Measurements from ENCODE around the gene IMPDH1. TPM values are rescaled to one million over a fixed set of nuclear protein-coding genes. Genes with fewer than 3 reads are reported as not detected.

Gene IMPDH1
- total RNA-seq, 1 donor, result 39.7 TPM

- Histone ChIP-seq H3K4me3 (ENCODE audit: low read length) (no peak overlapping the region), H3K4me1 (ENCODE audit: insufficient read depth, low read length) (no peaks in the 10 kb centered on the region), H3K9me3 (ENCODE audit: low read depth, low read length) (no peaks in the 10 kb centered on the region), H3K27me3 (ENCODE audit: insufficient read depth, low read length) (no peaks in the 10 kb centered on the region)
These were observed 36.5 kb upstream of the IMPDH1 start for GRCh38 chr7:128446306-128446705.

DNA sequence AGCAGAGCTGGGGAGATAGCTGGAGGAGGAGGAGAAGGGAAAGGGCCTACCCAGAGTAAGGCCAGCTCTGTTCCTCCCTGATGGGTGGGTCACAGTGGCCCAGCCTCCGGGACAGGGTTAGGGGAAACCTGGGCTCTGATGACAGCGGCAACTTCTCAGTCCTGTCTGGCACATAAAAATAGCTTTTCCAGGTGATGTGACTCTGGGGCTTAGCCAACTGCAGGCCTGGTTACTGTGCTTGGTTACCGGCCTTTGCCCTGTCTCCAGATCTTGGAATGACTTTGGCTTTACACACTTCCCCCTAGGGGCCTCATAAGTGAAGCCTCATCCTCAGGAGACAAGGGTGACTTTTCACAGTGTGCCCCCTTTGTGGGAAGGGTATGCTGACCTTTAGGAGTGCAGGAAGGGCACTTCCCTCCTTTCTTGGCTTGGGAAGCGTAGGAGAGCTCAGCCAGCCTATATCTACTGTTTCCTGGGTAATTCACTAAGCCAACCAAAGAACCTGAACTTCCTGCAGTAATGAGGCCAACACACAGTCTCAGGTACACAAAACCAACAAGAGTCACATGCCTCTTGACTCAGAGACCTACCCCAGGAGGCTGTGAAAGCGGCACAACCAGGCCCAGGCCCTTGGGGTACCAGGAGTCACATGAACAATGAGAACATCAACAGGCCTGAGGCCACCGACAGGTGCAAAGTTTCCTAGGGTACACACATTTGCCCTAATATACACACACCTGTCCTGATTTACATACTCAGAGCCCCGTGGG is 34.2 kb upstream of the IMPDH1 start:
- Histone ChIP-seq H3K9me3 (ENCODE audit: low read depth, low read length) (no peaks in the 10 kb centered on the region), H3K4me3 (ENCODE audit: low read length) (no peak overlapping the region), H3K27me3 (ENCODE audit: insufficient read depth, low read length) (no peaks in the 10 kb centered on the region), H3K4me1 (ENCODE audit: insufficient read depth, low read length) (peaks cover 1% of the 10 kb centered on the region)

DNA sequence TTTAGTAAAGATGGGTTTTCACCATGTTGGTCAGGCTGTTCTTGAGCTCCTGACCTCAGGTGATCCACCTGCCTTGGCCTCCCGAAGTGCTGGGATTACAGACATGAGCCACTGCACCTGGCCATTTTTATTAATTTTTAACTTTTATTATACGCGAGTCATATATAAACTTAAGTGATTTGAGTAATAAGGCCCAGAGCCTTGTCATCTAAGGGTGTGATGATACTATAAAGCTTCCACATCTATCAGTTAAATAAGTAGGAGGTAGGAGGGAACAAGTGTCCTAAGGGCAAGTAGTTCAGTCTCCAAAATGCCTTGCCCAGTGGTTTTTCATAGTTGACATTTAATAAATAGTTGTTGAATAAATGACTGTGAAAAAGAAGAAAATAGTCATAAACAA is 32.6 kb upstream of the IMPDH1 start:
- H3K4me3 ChIP-seq (ENCODE audit: low read length), result no peak overlapping the region
- peaks cover 18% of the 10 kb centered on the region for H3K4me1 ChIP-seq (ENCODE audit: insufficient read depth, low read length)
- no peaks in the 10 kb centered on the region for H3K27me3 ChIP-seq (ENCODE audit: insufficient read depth, low read length)
- H3K9me3 ChIP-seq (ENCODE audit: low read depth, low read length), result no peaks in the 10 kb centered on the region

DNA sequence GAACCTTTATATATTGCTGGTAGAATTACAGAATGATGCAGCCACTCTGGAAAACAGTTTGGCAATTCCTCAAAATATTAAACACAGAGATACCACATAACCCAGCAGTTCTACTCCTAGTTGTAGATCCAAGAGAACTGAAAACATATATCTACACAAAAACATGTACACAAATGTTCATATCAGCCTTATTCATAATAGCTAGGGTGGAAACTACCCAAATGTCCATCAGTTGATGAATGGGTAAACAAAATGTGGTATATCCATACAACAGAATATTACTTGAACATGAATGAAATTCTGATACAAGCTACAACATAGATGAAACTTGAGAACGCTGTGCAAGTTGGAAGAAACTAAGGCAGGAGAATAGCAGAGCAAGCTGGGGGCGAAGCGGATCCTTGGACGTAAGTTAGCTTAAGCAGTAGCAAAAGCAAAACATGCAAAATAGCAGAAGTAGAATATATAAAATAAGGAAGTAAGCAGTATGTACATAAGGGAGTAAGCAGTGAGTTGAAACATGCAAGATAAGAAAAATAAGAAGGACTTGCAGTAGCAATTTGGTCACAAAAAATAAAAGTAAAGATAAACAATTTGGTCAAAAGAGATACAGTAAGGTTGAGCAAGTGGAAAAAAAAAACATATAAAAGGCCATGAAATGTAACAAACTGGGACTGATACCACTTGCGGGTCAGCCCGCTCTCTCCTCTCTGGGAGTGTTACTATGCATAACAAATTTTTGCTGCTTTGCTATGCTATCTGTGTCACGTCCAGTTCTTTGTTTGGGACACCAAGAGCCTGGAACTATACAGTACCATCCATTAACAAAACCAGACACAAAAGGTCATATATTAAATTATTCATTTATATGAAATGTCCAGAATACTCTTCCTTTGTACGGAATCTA is 27.9 kb upstream of the IMPDH1 start:
- Histone ChIP-seq H3K4me1 (ENCODE audit: insufficient read depth, low read length) (peaks cover 23% of the 10 kb centered on the region), H3K9me3 (ENCODE audit: low read depth, low read length) (no peaks in the 10 kb centered on the region), H3K4me3 (ENCODE audit: low read length) (no peak overlapping the region), H3K27me3 (ENCODE audit: insufficient read depth, low read length) (no peaks in the 10 kb centered on the region)

- no peaks in the 10 kb centered on the region for H3K27me3 ChIP-seq (ENCODE audit: insufficient read depth, low read length)
- H3K9me3 ChIP-seq (ENCODE audit: low read depth, low read length), result no peaks in the 10 kb centered on the region
- H3K4me3 ChIP-seq (ENCODE audit: low read length), result no peak overlapping the region
- H3K4me1 ChIP-seq (ENCODE audit: insufficient read depth, low read length), result peaks cover 23% of the 10 kb centered on the region
These were observed 25.5 kb upstream of the IMPDH1 start for GRCh38 chr7:128435327-128435686.

DNA sequence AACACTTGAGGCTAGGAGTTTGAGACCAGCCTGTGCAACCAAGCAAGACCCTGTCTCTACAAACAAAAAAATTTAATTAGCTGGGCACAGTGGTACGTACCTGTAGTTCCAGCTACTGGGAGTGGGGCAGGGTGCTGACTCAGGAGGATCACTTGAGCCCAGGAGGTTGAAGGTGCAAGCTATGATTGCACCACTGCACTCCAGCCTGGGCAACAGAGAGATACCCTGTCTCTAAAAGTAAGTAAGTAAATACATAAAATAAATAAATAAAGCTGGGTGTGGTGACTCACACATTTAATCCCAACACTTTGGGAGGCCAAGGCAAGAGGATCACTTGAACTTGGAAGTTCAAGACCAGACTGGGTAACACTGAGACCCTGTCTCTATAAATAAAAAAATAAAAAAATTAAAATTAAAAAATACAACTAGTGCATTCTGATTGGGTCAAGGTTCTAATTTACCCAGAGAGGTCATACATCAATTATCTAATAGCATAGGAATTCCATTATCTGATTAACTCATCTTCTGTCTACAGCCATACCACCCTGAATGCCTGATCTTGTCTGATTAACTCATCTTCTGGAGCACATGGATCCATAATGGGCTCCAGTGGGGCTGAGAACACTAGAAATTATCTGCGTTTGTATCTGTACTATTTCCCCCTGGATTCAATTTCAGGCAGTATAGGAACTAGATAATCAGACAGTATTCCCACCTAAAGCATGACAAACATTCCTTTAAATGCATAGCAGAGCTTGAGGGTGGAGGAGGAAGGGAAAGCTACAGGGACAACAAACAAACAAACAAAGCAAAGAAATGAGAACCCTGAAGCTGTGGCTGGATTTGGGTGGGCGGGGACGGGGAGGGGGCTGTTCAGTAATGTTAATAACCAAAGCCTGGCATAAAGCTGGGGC is 24.9 kb upstream of the IMPDH1 start:
- peaks cover under 1% of the 10 kb centered on the region for H3K27me3 ChIP-seq (ENCODE audit: insufficient read depth, low read length)
- no peak overlapping the region for H3K4me3 ChIP-seq (ENCODE audit: low read length)
- H3K9me3 ChIP-seq (ENCODE audit: low read depth, low read length), result no peaks in the 10 kb centered on the region
- H3K4me1 ChIP-seq (ENCODE audit: insufficient read depth, low read length), result peaks cover 23% of the 10 kb centered on the region

- Histone ChIP-seq H3K27me3 (ENCODE audit: insufficient read depth, low read length) (peaks cover 3% of the 10 kb centered on the region), H3K4me3 (ENCODE audit: low read length) (no peak overlapping the region), H3K9me3 (ENCODE audit: low read depth, low read length) (no peaks in the 10 kb centered on the region), H3K4me1 (ENCODE audit: insufficient read depth, low read length) (no peaks in the 10 kb centered on the region)
These were observed 22.0 kb upstream of the IMPDH1 start for GRCh38 chr7:128431754-128432153.

GRCh38 chr7:128431221-128431620 is 21.4 kb upstream of the IMPDH1 start:
- no peaks in the 10 kb centered on the region for H3K9me3 ChIP-seq (ENCODE audit: low read depth, low read length)
- H3K4me3 ChIP-seq (ENCODE audit: low read length), result no peak overlapping the region
- H3K27me3 ChIP-seq (ENCODE audit: insufficient read depth, low read length), result peaks cover 3% of the 10 kb centered on the region
- no peaks in the 10 kb centered on the region for H3K4me1 ChIP-seq (ENCODE audit: insufficient read depth, low read length)

DNA sequence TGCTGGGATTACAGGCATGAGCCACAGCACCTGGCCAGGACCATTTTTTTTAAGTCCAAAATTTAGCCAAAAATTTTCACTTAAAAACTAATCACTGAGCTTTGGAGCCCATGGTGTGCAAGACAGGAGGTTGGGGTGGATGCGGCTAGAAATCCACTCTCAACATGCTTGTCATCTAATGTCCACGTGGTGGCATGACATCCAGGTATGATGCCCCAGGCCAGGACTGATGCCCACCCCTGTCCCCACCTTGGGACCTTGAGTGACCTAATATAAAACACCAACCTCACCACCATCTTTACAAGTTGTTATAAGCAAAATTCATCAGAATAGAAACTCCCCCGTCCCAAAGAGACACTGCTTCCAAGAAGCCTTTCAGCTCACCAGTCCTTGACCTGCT is 20.4 kb upstream of the IMPDH1 start:
- peaks cover 3% of the 10 kb centered on the region for H3K27me3 ChIP-seq (ENCODE audit: insufficient read depth, low read length)
- no peaks in the 10 kb centered on the region for H3K9me3 ChIP-seq (ENCODE audit: low read depth, low read length)
- H3K4me3 ChIP-seq (ENCODE audit: low read length), result no peak overlapping the region
- no peaks in the 10 kb centered on the region for H3K4me1 ChIP-seq (ENCODE audit: insufficient read depth, low read length)

GRCh38 chr7:128427289-128427891 is 17.6 kb upstream of the IMPDH1 start:
- Histone ChIP-seq H3K9me3 (ENCODE audit: low read depth, low read length) (no peaks in the 10 kb centered on the region), H3K27me3 (ENCODE audit: insufficient read depth, low read length) (peaks cover 3% of the 10 kb centered on the region), H3K4me1 (ENCODE audit: insufficient read depth, low read length) (peaks cover 16% of the 10 kb centered on the region), H3K4me3 (ENCODE audit: low read length) (no peak overlapping the region)

DNA sequence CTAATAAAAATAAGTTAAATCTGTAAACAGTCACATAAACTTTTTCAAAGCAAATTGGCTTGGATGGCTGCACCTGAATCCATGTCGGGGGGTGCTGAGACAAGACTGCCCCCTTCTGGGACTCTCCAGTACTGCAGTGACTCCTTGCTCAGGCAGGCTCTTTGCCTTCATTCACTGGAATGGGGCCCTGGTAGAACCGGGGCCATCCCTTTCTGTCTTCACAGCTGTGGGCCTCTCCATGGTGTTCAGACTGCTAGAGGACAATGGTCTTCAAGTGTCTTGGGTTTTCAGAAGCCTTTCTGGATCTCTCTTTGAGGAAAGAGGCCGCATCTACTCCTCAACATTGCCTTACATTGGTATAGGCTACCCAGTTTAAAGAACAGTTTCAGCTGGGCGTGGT is 16.1 kb upstream of the IMPDH1 start:
- Histone ChIP-seq H3K9me3 (ENCODE audit: low read depth, low read length) (no peaks in the 10 kb centered on the region), H3K4me1 (ENCODE audit: insufficient read depth, low read length) (peaks cover 18% of the 10 kb centered on the region), H3K27me3 (ENCODE audit: insufficient read depth, low read length) (peaks cover 3% of the 10 kb centered on the region), H3K4me3 (ENCODE audit: low read length) (no peak overlapping the region)

- H3K27me3 ChIP-seq (ENCODE audit: insufficient read depth, low read length), result peaks cover 3% of the 10 kb centered on the region
- H3K9me3 ChIP-seq (ENCODE audit: low read depth, low read length), result no peaks in the 10 kb centered on the region
- H3K4me3 ChIP-seq (ENCODE audit: low read length), result no peak overlapping the region
- peaks cover 18% of the 10 kb centered on the region for H3K4me1 ChIP-seq (ENCODE audit: insufficient read depth, low read length)
These were observed 15.0 kb upstream of the IMPDH1 start for GRCh38 chr7:128424686-128425275.

- Histone ChIP-seq H3K27me3 (ENCODE audit: insufficient read depth, low read length) (no peaks in the 10 kb centered on the region), H3K4me1 (ENCODE audit: insufficient read depth, low read length) (peaks cover 18% of the 10 kb centered on the region), H3K4me3 (ENCODE audit: low read length) (no peak overlapping the region), H3K9me3 (ENCODE audit: low read depth, low read length) (no peaks in the 10 kb centered on the region)
These were observed 13.1 kb upstream of the IMPDH1 start for GRCh38 chr7:128422842-128423241.

DNA sequence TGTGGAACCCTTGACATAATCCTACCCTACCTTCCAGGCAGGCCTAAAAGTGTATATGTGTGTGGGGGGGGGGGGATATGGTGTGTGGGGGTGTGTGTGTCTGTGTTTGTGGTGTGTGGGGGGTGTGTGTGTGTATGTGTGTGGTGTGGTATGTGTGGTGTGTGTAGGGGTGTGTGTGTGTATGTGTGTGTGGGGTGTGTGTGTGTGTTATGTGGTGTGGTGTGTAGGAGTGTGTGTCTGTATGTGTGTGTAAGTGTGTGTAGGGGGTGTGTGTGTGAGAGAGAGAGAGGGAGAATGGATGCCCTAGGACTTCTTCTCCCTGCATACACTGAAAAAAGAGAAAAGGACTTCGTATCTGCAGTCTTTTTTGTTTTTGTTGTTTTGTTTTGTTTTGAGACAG is 12.3 kb upstream of the IMPDH1 start:
- Histone ChIP-seq H3K9me3 (ENCODE audit: low read depth, low read length) (no peaks in the 10 kb centered on the region), H3K27me3 (ENCODE audit: insufficient read depth, low read length) (no peaks in the 10 kb centered on the region), H3K4me1 (ENCODE audit: insufficient read depth, low read length) (peaks cover 18% of the 10 kb centered on the region), H3K4me3 (ENCODE audit: low read length) (no peak overlapping the region)
